GM19452 (cell line): Measurements from ENCODE around the gene GMPR.
A peak's percentile ranks its signal among the peaks of the same experiment; 100 is the strongest.

Source experiments
- ATAC-seq: cut with Tn5 transposase; IDR thresholded peaks from one replicate; pipeline ENCODE4 v1.9.1; 2021; ENCODE audit not compliant: unreplicated experiment

GMPR gene

DNA sequence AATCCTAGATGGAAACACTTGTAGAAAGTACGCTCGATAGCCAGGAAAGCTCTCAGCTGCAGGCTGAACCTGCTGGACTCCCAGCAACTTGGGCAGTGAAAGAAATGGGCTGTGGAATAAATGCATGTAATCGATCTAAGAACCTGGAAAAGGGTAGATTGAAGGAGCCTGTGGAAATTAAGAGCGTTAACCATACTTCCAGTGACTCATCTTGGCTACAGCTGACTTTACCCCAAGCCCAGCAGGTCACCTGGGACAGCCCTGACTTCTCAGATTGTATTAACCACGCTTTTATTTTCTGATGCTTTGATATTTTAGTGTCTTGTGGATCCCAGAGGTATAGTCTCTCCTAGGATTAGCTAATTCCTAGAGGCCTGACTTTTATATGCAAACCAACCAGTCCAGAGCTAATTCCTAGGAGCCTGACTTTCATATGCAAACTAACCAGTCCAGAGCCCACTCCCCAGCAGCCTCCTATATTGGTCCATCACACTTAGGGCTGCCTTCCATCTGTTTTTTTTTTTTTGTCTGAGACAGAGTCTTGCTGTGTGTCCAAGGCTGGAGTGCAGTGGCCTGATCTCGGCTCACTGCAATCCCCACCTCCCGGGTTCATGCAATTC, 86.3 kb downstream of the GMPR start:
- ATAC-seq = no peak

DNA sequence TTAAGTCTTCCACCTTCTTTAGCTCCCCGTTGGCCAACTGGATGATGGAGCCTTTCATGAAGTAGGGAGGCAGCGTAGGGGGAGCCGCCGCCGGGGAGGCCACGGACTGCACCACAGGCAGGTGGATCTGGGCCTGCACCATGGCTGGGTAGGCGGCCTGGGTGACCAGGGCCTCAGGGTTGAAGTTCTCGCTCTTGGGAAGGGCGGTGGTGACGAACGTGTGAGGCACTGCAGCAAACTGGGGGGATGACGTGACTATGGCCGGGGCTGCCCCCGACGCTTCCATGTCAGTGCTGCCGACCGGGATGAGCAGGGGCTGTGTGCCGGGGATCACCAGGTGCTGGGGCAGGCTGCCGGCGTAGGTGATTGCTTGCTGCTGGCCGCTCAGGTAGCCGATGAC, 88.1 kb downstream of the GMPR start:
- no peak for ATAC-seq

DNA sequence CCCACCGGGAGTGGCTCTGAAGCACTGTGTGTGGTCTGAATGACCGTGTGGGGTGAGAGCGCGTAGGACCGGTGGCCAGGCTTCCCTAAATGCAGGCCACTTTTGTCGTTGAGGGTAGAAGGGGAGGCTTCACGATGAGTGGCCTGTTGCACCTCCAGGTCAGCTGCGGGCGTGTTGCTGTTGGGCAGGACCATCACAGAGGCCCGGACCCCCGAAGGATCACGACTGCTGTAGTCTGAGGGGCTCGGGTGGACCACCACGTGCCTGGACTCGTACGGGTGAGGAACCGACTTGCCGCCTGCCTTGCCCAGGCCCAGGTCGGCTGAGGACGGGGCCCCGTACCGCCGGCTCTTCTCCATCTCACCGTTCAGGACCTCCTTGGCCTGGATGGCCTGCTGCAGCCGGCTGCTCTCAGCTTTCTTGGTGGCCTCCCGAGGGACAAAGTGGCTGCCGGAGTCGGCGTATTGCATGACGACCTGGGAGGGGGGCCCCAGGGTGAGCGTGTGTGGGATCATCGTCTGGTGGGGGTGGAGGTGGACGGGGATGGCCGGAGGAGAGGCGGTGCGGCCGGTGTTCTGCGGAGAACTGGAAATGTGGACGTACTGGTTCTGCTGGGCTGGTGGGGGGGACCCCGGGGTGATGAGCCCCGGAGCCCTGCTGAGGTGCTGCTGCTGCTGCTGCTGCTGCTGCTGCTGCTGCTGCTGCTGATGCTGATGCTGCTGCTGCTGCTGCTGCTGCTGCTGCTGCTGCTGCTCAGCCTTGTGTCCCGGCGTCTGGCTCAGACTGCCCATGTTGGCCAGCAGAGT, 88.8 kb downstream of the GMPR start:
- ATAC-seq = no peak

DNA sequence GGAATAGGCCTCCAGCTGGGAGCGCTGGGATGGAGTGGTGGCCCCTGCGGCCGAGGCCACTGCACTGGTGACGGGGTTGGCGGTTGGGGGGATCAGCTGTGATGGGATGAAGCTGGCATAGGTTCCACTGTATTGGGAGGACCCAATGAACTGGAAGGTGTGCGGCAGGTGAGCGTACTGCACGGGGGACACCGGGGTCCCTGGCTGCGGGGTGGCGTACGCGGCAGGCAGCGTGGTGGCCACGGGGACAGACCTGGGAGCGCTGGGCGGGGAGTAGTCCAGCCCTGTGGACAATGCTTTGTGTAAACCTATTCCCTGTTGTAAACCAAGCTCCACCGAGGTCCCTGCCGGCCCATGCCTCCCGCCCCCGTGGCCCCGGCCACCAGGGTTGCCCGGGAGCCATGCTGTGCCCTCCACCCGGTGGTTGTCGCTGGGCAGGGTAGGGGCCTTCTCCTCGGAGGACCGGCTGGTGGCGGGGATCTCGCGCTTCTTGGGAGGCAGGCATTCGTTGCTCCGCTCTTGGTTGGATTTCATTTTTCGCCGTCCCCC, 89.5 kb downstream of the GMPR start:
- ATAC-seq = no peak

DNA sequence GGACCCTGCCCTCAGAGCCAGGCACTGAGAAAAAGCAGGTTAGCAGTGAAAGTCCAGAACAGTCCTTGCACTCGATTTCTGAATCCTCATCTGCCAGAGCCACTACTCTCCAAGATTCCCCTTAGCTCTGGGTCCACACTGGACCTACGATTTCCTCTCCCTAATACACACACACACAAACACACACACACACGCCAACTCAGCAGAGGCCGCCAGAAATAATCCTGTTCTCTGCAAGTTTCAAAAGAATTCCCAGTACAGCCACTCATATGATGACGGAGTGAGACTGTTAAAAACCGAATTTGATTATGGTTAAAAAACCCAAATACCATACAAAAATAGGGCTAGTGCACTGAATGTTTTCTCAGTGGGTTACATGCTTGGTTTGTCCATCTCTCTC, 90.8 kb downstream of the GMPR start:
- no peak for ATAC-seq

DNA sequence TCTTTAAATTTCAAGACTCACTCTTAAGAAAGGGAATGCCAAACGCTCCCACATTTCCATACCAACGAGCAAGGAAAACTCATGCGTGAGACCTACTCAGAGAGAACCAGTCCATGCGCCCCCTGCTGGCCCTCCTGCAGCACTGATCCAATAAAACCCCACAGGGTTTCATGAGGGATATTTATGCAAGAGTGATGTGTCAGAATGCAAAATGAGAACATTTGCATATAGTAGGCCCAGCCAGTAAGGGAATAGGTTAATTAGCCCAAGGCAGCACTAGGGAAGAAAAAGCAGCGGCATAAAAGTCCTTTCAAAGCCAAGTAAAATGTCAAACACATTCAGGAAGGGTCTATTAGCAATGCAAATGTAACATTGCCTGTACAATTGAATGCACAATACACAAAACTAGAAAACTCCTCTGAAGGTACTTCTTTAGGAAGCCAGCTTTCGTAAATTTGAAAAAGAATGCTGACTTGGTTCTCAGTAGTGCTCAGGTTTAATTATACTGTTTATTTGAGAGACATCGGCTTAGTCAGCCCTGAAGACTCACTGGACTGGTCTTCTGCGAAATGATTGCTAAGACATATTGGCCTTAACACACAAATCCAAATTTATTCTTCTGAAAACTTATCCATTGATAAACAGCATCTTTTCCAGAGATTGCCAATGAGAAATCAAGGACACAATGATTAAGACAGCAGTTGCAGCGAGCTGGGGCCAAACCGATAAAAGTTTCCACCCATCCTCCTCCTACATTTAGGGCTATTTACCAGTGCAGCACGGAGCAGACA, 93.2 kb downstream of the GMPR start:
- ATAC-seq = peak; percentile 50

DNA sequence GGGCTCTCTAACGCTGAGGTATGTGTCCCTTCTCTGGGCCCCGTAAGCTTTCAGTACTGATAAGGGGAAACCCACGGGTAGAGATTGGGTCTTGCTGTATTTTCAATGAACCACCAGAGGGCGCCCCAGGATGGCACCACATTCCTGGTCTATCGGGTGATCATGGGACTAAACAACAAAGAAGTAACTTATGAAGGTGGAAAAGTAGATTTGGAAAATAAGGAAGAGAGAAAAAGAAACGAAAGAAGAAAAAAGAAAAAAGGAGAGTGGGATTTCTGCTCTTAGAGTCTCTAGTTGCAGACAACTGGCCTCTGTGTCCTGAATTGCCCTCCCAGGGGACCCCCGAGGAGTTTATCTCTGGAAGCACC, 93.8 kb downstream of the GMPR start:
- ATAC-seq = peak; percentile 77

DNA sequence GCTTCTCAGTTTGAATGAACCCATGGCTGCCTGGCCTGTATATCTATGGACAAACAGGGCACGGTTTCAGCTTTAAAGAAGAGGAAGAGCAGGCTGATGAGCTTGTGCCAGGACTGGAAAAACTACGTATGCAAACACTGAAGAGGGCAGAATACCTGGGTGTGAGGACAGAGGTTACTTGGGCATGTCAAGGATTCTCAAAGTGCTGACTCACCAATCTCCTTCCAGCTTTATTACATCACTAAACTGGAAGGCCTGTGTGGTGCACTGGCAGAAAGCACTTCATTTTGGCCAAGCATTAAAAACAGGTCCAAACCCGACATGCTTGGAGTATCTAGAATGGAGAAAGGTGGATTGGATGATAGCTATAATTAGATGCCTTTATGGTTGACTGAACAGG, 95.2 kb downstream of the GMPR start:
- ATAC-seq = no peak

DNA sequence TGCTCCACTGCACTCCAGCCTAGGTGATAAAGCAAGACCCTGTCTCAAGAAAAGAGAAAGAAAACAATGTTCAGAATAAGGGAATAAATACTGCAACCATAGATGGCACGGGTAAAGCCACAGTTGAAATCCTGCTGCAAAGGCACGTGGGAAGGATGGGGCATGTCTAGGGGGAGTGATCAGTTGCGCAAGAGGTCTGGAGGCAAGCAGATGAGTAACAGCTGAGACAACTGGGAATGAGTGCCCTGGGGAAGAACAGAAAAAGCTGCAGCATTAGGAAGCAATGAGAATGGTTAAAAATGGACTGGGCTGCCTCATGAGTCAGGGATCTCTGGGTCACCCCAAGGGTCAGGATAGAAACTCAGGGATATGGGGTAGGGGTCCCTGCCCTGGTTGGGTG, 96.3 kb downstream of the GMPR start:
- no peak for ATAC-seq

DNA sequence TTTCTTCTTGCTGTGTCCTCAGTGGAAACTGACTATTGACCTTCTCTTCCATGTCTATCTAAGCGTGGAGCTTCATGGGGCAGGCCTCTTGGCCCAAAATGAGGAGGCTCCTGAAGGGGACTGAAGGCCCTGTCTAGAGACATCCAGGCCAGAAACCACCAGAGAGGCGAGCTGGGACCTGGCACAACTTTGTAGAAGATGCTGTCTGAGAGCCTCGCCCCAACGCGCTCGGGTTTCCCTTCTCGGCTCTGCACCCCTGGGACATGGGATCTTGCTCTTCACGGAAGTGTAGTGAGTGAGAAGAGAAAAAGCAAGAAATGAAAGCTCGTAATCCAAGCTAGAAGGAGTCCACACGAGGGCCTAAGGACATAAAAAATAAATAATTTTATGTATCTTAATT, 96.8 kb downstream of the GMPR start:
- no peak for ATAC-seq

DNA sequence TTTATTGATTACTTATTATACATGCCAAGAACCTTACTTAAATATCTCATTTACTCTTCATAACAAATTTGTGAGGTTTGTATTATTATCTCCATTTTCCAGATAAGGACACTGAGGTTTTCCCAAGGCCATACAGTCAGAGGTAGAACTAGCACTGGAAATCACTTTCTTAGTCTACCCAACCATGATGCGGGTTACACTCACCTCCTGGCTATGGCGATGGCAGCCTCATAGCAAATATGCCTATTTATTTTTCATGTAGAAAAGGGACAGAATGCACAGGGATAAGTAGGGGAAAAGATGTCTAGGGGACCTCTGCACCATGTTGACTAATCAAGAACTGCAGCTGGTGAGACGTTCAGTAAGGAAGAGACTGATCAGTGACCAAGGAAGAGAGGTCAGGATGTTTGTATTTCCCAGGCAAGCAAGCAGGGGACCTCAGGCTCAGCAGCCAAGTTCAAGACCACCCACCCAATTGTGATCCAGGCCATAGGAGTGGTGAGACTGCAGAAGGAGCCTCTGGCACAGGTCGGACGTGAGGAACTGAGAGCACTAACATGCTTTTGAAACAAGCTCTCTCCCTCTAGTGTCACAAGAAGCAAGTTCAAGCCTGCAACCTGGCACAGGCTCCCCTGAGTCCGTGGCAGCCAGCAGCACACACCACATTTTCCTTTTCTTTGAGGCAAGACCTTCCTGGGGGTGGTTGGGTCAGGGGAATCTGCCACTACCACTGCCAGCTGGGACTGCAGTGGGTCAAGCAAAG, 97.8 kb downstream of the GMPR start:
- no peak for ATAC-seq

DNA sequence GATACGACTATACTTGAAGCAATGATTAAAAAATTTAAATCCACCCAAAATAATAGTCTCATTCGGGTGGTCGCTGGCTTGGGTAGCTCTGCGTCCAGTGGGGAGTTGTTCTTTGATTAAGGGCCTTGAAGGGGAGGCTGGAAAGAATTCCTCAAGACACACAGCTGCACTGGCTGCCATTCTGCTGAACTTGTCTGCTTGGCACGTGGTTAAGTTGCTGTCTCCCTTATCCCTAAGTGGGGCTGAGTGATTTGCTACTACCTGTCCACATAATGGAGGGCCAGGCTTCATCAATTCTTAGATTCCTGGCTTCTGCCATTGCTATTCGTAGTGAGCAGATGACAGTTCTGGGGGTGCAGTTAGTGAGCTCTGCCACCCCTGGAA, 98.5 kb downstream of the GMPR start:
- no peak for ATAC-seq

DNA sequence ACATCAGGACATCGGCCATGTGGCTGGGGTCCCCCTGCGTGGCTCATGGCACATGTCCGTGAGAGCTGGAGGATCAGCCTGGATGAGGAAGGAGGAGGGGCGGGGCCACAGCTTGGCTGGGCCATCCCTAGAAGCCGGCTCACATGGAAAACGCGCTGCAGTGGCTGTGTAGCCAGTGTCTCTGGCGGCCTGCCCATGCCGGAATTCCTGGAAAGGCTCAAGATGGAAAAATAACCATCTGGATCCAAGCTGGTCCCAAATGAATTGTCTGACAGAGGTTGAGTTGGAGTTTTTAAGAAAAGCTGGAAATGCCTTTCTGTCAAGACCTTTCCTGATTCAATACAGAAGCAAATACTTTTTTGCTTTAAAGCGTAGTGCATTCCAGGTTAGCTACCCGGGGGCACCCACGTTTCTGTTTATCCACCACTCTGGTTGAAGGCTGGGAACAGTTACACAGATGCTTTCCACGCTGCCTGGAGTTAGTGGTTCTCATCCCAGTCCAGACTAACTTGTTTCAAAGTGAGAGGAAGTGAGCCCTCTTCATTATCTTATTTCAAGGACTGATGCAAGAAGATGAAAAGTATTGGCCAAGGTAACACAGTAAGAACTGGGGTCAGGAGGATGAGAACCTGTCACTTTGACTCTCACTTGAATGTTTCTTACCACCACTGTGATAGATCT, 99.0 kb downstream of the GMPR start:
- no peak for ATAC-seq

DNA sequence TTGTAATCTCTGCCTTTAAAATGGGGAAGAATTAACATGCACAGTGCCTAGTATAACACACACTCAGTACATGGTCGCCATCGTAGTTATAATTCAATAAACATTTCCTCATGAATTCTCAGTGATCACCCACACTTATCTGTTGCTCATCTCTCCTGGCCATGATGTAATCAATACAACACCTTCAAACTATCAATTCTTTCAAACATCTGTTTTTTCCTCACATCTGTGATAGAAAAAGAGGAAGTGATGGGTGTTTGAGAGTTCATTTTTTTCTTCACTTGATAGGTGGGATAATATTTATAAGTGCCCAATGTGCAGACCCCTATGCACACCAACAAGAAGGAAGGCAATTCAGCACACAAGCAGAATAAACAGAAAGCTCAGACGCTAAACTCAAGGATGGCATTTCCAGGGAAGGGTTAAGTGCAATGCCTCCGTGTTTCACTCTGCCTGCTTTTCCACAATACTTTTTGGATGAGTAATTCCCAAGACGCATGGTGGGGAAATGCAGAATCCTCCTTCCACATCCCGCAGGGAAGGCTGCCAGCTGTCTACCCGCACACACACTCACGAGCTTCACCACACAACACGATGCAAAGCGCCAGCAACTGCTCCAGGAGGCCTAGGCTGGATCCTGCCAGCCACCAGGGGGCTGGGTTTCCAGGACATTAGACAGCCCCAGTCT, 100.3 kb downstream of the GMPR start:
- no peak for ATAC-seq

DNA sequence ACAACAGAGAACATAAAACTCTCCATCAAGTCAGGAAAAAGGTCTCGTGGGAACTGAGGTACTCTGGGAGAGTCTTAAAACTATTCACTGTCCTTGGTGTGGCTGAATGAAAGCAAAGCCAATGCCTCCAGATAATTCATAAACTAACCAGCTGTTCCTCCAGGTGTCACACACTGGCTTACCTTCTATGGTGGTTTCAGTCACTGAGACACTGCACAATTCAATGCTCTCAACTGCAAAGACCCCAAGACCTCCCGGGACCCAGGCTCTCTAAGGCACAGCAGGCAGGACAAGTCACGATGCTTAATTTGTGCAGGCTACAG, 100.8 kb downstream of the GMPR start:
- ATAC-seq = no peak

DNA sequence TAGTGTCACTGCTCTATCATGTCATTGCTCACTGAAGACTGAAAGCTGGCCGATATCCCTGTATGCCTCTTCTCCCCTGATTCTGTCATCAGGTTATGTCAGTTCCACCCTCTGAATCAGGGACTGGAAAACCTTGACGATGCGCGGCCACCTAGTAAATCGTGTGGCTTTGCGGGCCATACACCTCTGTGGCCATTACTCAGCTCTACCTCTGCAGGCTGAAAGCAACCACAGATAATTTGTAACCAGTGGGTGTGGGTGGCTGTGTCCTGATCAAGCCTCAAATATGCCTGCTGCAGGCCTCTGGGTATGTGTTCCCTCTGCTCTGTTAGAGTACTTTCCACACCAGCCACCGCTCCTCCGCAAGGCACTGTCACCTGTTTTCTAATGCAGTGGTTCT, 105.2 kb downstream of the GMPR start:
- no peak for ATAC-seq

DNA sequence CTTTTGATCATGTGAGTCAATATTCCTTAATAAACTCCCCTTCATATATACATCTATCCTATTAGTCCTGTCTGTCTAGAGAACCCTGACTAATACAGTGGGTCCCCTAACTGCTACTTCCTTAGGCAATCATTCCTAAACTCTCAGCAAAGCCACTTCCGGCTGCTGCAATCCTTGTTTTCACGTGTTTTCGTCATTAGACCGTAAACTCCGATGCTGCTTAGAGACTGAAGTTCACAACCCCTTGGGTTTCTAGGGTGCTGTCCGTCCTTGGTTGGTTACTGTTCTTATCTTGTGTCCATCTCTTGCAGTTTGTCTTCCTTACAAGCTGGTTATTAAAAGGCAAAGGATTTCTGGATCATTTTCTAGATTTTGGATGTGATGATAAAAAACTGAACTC, 106.4 kb downstream of the GMPR start:
- ATAC-seq = no peak
